Fibroblast of pulmonary artery (primary cell): ENCODE data around the gene CEP112.

Experiments
- DNase-seq: peaks from one replicate; pipeline ENCODE4 v3.0.0-alpha.2; 2010; ENCODE audit warnings: low read depth
- H3K4me3 ChIP-seq: replicated peaks from 2 replicates; pipeline ENCODE4 v1.5.1; 2011; ENCODE audit warnings: low read depth, mild to moderate bottlenecking, control low read depth, low read length, moderate library complexity
- TF ChIP-seq, protein P1 (sequence below): IDR thresholded peaks from 2 replicates; pipeline ENCODE4 v1.5.1; 2011; ENCODE audit warnings: mild to moderate bottlenecking, control low read depth, low read length, inconsistent platforms; ENCODE audit errors: missing control alignments

Gene CEP112

DNA sequence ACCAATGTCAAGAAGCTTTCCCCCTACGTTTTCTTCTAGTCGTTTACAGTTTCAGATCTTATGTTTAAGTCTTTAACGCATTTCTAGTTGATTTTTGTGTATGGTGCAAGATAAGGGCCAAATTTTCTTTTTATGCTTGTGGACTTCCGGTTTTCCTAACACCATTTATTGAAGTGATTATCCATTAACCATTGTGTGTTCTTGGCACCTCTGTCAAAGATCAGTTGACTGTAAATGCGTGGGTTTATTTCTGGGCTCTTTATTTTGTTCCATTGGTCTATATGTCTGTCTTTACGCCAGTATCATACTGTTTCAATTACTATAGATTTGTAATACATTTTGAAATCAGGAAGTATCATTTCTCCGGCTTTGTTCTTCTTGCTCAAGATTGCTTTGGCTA is 49.5 kb downstream of the CEP112 start:
- TF ChIP-seq, protein P1, sequence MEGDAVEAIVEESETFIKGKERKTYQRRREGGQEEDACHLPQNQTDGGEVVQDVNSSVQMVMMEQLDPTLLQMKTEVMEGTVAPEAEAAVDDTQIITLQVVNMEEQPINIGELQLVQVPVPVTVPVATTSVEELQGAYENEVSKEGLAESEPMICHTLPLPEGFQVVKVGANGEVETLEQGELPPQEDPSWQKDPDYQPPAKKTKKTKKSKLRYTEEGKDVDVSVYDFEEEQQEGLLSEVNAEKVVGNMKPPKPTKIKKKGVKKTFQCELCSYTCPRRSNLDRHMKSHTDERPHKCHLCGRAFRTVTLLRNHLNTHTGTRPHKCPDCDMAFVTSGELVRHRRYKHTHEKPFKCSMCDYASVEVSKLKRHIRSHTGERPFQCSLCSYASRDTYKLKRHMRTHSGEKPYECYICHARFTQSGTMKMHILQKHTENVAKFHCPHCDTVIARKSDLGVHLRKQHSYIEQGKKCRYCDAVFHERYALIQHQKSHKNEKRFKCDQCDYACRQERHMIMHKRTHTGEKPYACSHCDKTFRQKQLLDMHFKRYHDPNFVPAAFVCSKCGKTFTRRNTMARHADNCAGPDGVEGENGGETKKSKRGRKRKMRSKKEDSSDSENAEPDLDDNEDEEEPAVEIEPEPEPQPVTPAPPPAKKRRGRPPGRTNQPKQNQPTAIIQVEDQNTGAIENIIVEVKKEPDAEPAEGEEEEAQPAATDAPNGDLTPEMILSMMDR, result no peak

DNA sequence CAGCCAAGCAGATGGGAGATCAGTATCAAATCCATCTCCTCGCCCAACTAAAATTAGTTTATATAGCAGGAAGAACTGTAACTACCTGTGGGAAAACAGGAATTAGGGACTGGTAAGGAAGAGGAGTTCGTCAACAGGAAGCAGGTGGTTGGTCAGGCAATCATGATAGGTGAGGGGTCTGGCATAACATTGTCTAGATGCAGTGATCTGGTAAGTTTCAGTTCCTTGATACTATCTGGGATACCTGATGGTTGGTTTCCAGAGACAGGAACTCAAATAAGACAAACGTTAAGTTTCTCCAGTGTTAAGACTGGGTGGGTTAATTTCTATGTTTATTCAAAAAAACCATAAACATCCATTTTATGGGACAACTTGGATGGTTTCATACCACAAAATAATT is 53.8 kb downstream of the CEP112 start:
- TF ChIP-seq, protein P1, result no peak
- DNase-seq, result no peak
- H3K4me3 ChIP-seq, result no peak overlapping the region

More for the DNA sequence above, 49.5 kb downstream of the CEP112 start:
- no peak overlapping the region for H3K4me3 ChIP-seq
- no peak for DNase-seq

DNA sequence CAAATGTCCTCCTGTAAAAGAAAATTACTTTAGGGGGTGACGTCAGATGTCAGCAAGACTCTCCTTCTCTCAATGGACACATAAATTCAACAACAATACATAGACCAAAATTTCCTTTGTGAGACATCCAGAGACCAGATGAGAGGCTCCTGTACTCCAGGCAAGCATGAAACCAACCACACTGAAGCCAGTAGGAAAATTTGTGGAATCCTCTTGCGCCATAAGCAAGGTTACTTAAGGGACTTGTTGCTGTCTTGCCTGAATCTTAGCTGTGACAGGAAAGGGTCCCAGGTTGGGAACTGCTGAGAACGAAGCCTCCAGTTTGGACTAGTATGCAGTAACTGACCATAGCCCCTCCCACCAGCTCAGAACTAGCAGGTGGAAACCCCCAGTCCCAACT is 56.0 kb downstream of the CEP112 start:
- TF ChIP-seq, protein P1, result no peak
- no peak overlapping the region for H3K4me3 ChIP-seq
- peak; percentile 6 for DNase-seq

GRCh38 chr17:66135219-66135618 is 56.7 kb downstream of the CEP112 start:
- DNase-seq, result no peak
- no peak overlapping the region for H3K4me3 ChIP-seq
- TF ChIP-seq, protein P1, result no peak

DNA sequence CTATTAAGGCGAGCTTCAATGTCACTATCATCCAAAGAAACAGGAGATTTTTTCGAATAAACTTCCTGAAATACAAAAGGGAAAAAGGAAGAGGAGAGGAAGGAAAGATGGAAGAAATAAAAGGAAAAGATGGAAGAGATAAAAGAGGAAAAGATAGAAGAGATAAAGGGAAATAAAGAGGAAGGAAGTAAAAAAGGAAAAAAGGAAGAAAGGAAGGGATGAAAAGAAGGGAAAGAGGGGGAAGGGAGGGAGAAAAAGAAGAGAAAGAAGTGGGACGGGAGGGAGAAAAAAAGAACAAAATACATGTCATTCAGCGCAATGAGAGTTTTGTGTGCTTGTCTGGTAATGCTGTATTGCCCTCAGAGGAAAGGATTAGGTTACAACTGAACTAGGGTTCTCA is 62.2 kb downstream of the CEP112 start:
- H3K4me3 ChIP-seq, result no peak overlapping the region
- TF ChIP-seq, protein P1, result no peak
- DNase-seq, result no peak

DNA sequence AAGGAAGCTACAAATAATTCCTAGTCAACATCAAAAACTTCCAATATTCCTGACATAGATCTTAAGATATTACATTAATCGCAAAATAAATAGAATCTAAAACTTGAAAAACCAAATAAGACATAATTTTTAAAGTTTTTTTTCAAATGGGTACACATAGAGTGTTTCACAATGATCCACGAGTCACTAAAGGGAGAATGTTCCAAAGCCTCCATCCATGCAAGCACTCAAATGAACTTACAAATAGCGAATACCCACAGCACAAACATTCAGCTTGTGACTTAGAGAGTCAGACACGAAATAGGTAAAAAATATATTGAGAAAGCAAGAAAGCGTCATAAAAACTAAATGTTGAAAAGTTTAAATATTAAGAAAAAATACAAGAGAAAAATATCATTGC is 65.7 kb downstream of the CEP112 start:
- peak; percentile 30 for DNase-seq
- H3K4me3 ChIP-seq, result no peak overlapping the region
- TF ChIP-seq, protein P1, result no peak

DNA sequence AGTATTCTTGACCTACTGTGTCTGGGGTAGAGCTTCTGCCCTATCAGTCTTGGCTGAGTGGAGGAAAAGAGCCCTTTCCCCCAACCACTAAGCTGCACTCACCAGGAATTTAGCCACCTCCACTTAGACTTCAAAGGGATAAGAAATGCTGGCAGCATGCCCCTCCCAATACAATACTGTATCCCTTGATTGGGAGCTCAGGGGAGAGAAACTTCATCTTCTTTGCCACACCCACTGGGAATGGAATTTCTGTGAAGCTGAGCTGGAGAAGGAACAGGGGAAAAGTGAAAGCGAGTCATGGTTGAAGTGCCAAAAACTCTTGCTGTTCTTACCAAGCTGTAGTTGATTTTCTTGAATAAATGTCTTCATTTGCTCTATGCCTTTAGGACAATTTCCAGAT is 68.8 kb downstream of the CEP112 start:
- peak; percentile 17 for DNase-seq
- TF ChIP-seq, protein P1, result no peak

More for the DNA sequence above, 68.8 kb downstream of the CEP112 start:
- no peak overlapping the region for H3K4me3 ChIP-seq
